NOMO-1 (cell line): ENCODE data around the gene ANKRD13C.
"Not testable (repeated sequence)": the region's sequence is repeated elsewhere in the genome, so short reads cannot be mapped to it uniquely, and the experiment has no call there.

Source experiments
- DNase-seq, 2 experiments: peaks; one replicate each; lab custom pipeline; 2025; ENCODE audit not compliant: unreplicated experiment in 2 of 2; lab: John Stamatoyannopoulos, UW

The ANKRD13C gene

DNA sequence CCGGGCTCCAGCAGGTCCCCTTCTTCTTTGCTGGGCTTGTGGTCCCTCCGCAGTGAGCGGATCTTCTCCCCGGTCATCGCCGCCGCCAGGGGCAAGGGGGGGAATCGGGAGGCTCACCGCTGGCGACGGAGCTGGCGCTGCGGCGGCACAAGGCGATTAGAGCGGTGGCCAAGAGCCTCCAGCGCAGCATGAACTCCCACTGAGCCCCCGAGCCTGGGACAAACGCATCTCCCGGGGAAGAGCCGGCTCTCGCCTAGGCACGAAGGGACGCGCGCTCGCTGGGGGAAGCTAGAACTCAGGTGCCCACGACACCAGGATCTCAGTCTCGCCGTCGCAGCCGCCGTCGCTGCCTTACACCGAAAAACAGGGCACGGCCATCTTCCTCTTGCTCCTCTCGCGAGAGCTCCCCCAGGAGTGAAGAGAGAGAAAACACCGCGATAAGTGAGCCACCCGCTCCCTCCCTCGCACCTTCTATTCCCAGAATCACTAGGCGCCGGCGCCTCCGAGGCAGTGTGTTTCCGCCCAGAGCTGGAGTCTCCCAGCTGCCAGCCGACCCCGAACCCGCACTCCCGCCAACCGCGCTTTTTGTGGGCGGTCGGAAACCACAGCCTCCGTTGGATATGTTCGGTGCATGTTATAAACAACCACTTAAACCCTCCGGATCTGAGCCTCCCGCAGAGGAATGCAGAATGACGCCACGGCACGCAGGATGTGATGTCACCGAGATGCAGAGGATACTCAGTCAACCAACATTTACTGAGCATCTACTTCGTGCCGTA, at the start of gene ANKRD13C:
Gene ANKRD13C (minus strand): TSS at position 391 of the 779 bp plus-strand sequence. CDS start 314 bp downstream, at position 77.
- peak; percentile 77 to 90 for DNase-seq

DNA sequence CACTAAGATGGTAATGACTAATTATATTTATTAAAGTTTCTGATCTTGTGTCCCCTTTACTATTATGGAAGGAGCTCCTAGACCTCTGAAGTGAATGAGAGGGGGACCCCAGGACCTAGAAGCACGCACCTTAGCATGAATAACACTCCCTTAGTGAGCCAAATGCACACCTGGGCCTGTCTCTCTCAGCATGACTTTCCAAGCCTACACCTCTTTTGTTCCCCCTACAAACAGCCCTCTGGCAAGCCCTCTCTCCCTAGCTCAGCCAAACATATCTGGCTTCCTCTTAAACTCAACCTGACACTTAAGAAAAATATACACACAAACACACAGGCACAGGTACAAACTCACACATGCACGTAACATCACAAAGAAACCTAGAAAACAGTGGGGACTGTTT, 49.2 kb upstream of the ANKRD13C start:
- DNase-seq, result no peak

GRCh38 chr1:70401974-70402373, 47.5 kb upstream of the ANKRD13C start:
- DNase-seq, result no peak

GRCh38 chr1:70400335-70400734, 45.8 kb upstream of the ANKRD13C start:
- DNase-seq, result no peak

DNA sequence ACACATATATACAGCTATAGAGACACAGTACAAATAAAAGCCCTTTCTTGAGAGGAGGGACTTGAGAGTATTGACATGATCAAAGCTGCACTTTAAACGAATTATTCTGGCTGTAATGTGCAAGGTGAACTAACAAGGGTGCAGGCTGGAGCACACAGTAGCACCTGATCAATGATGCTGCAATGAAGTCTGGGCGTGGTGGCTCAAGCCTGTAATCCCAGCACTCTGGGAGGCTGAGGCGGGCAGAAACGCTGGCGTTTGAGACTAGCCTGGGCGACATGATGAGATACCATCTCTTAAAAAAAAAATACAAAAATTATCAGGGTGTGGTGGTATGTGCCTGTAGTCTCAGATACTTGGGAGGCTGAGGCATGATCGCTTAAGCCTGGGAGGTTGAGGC, 42.5 kb upstream of the ANKRD13C start:
- DNase-seq, result no peak

DNA sequence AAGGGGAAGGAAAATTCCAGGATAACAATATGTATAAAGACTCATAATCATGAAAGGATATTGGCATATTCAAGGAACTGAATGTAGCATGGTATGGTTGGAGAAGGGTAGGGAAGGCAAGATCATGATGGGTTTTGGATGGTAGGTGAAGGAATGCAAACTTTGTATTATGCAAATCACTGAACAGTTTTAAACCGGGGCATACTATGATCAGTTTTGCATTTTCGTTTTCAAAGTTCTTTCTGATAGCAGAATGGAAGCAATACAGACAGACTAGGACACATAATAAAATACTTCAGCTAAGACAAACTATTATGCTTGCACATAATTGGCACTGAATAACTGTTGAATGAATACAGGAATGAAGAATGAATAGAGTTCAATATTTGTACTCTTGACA, 42.1 kb upstream of the ANKRD13C start:
- DNase-seq, result no peak

DNA sequence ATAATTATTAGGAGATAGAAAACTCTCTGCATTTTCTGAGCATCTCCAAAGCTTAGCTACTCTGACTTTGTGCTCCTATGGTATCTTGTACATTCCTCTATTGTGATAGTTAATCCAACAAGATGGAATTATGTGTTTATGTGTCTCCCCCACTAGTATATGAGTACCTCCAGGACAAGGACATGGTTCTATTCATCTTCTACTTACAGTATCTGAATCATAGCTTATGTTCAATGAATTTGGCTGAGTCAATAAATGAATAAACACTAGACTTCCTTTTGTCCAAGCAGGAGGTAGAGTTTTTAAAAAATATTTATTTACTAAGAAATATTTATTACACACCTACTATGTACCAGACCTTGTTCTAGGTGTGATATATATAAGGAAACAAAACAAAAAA, 38.1 kb upstream of the ANKRD13C start:
- no peak for DNase-seq

- no peak for DNase-seq
These were observed 33.0 kb upstream of the ANKRD13C start for GRCh38 chr1:70387507-70387906.

GRCh38 chr1:70386121-70386520, 31.6 kb upstream of the ANKRD13C start:
- no peak for DNase-seq

DNA sequence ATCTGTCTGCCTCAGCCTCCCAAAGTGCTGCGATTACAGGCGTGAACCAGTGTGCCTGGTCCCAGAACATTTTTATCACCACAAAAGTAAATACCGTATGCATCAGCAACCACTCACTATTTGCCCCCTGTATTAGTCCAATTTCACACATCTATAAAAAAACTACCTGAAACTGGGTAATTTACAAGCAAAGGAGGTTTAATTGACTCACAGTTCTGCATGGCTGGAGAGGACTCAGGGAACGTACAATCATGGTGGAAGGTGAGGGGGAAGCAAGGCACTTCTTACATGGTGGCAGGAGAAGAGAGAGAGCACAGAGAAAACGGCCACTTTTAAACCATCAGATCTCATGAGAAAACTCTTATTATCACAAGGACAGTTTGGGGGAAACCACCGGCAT, 31.0 kb upstream of the ANKRD13C start:
- no peak for DNase-seq

DNA sequence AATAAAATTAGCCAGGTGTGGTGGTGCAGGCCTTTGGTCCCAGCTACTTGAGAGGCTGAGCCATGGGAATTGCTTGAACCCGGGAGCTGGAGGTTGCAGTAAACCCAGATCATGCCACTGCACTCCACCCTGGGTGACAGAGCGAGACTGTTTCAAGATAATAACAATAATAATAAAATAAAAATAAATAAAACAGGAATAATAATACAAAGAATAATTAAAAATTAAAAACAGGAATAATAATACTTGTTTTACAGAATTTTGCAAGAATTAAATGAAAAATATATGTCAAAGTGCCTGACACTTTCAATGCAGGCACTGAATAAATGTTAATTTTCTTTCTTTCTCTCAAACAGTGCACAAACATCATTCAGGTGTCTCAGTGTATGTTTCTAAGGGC, 30.0 kb upstream of the ANKRD13C start:
- no peak for DNase-seq

GRCh38 chr1:70383483-70383882, 29.0 kb upstream of the ANKRD13C start:
- no peak for DNase-seq

GRCh38 chr1:70382682-70383081, 28.2 kb upstream of the ANKRD13C start:
- DNase-seq, result peak; percentile 45 to 76

GRCh38 chr1:70376196-70376595, 21.7 kb upstream of the ANKRD13C start:
- DNase-seq, result peak; percentile 32 to 62

- DNase-seq, result not testable (repeated sequence)
These were observed 19.1 kb upstream of the ANKRD13C start for GRCh38 chr1:70373580-70373979.

DNA sequence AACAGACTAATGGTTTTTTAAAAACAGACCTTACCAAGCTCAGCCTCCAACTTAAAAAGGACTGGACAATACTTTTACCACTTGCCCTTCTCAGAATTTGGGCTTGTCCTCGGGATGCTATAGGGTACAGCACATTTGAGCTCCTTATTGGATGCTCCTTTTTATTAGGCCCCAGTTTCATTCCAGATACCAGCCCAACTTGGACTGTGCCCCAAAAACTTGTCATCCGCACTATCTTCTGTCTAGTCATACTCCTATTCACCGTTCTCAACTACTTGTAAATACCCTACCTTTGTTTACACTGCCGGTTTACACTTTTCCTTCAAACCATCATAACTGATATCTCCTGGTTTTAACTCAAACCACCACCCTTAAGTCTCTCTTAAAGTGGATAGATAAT, 17.9 kb upstream of the ANKRD13C start:
- DNase-seq, result no peak

DNA sequence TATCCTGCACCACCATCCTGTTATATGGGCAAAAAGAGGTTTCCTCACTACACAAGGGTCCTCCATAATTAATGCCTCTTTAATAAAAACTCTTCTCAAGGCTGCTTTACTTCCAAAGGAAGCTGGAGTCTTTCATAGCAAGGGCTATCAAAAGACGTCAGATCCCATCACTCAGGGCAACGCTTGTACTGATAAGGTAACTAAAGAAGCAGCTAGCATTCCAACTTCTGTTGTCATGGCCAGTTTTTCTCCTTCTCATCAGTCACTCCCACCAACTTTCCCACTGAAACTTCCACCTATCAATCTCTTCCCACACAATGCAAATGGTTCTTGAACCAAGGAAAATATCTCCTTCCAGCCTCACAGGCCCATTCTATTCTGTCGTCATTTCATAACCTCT, 17.1 kb upstream of the ANKRD13C start:
- DNase-seq, result not testable (repeated sequence)

DNA sequence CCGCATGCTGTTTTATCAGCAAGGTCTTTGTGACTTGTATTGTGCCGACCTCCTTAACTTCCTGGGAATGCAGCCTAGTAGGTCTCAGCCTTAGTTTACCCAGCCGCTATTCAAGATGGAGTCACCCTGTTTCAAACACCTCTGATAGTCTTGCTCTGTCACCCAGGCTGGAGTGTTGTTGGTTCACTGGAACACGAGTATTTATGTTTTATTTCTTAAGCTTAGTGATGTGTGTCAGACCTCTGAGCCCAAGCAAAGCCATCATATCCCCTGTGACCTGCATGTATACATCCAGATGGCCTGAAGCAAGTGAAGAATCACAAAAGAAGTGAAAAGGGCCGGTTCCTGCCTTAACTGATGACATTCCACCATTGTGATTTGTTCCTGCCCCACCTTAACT, 12.9 kb upstream of the ANKRD13C start:
- not testable (repeated sequence) for DNase-seq

GRCh38 chr1:70366997-70367396, 12.5 kb upstream of the ANKRD13C start:
- DNase-seq, result not testable (repeated sequence)

- DNase-seq, result not testable (repeated sequence)
These were observed 12.0 kb upstream of the ANKRD13C start for GRCh38 chr1:70366425-70366952.

DNA sequence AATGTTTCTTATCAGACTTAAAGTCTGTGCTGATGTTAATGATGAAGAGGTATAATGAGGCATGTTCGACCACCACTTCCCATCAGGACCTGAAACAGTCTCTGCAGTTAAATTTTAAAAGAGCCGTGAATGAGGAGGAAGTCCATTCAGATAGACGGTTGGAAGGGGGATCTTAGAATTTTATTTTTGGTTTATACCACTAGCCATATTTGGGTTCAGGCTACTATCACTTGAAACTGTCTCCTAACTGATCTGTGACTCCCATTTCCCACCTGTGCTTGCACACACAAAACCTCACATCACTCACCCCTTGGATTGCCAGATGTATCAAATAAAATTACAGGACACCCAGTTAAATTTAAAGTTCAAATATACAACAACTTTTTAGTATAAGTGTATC, 9.9 kb upstream of the ANKRD13C start:
- no peak for DNase-seq

DNA sequence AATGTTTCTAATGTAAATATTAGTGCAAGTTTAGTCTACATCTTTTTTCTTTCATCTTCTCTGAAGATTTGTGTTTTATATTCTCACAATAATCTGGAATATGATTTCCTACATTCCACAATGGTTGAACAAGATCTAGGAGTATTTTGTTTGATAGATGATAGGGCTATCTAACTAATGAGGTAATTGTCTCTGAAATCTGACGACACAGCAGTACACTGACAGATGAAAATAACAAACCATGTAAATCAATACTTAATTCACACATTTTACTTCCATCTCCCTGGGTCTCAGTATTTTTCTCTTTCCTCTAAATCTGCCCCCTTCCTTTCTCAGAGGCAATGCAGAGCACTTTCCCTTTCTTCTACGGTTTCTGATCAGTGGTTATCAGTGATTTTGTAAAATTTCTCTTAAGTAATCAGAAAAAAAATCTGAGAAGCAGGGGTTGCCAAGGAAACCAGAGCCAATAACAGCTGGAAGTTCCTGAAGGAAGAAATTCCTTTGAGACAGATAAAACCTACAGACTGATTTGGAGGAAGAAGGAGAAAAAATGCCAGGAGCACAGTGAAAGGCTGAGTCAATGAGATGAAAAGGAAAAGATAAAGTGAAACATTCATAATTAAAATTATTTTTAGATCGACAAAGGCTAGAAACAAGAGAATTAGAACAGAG, 7.3 kb upstream of the ANKRD13C start:
- no peak for DNase-seq
